HEK293 (cell line): ENCODE measurements around the gene POLR1H.

ENCODE experiments used
- BCL11A ChIP-seq: fragments of 450-650 bp; formaldehyde crosslinking; IDR thresholded peaks from 2 replicates; pipeline ENCODE4 v1.5.1; 2016; ENCODE audit warnings: low read depth, missing biosample characterization, missing genetic modification characterization
- GLIS2 ChIP-seq: fragments of 450-650 bp; formaldehyde crosslinking; IDR thresholded peaks from 2 replicates; pipeline ENCODE4 v1.5.1; 2016; ENCODE audit warnings: missing biosample characterization, missing genetic modification characterization
- PRDM2 ChIP-seq: fragments of 450-650 bp; formaldehyde crosslinking; IDR thresholded peaks from 2 replicates; pipeline ENCODE4 v1.5.1; 2016; ENCODE audit warnings: missing biosample characterization, missing genetic modification characterization, borderline replicate concordance
- TSHZ1 ChIP-seq: fragments of 450-650 bp; formaldehyde crosslinking; IDR thresholded peaks from 2 replicates; pipeline ENCODE4 v1.5.1; 2016; ENCODE audit warnings: missing biosample characterization, missing genetic modification characterization, borderline replicate concordance
- ZBTB11 ChIP-seq: fragments of 450-650 bp; formaldehyde crosslinking; conservative IDR thresholded peaks from 2 replicates; pipeline ENCODE4 v1.5.1; 2016; ENCODE audit warnings: low read depth, missing biosample characterization, missing genetic modification characterization
- ZBTB17 ChIP-seq: fragments of 450-650 bp; formaldehyde crosslinking; IDR thresholded peaks from 2 replicates; pipeline ENCODE4 v1.5.1; 2016; ENCODE audit warnings: missing biosample characterization, missing genetic modification characterization
- ZBTB44 ChIP-seq: fragments of 450-650 bp; IDR thresholded peaks from 2 replicates; pipeline ENCODE4 v1.5.1; 2018; ENCODE audit warnings: missing biosample characterization, mild to moderate bottlenecking, missing genetic modification characterization
- ZBTB48 ChIP-seq: fragments of 450-650 bp; formaldehyde crosslinking; IDR thresholded peaks from 2 replicates; pipeline ENCODE4 v1.5.1; 2016; ENCODE audit warnings: missing biosample characterization, missing genetic modification characterization
- ZNF274 ChIP-seq, 2 experiments: fragments of 200-500 bp in 1 of 2; fragments of 450-650 bp in 1 of 2; sonication (Bioruptor generic) in 1 of 2; formaldehyde crosslinking in 1 of 2; IDR thresholded peaks; 2 replicates each; pipeline versions ENCODE4 v1.5.1 to v1.6.1; 2014 to 2016; ENCODE audit warnings: borderline replicate concordance in 1 of 2, inconsistent platforms in 1 of 2, low read length in 1 of 2, missing biosample characterization in 1 of 2, missing genetic modification characterization in 1 of 2
- ZNF280D ChIP-seq: fragments of 450-650 bp; formaldehyde crosslinking; IDR thresholded peaks from 2 replicates; pipeline ENCODE4 v1.5.1; 2016; ENCODE audit warnings: missing biosample characterization, missing genetic modification characterization
- ZNF311 ChIP-seq: fragments of 450-650 bp; formaldehyde crosslinking; IDR thresholded peaks from 2 replicates; pipeline ENCODE4 v1.5.1; 2017; ENCODE audit warnings: missing biosample characterization, missing genetic modification characterization, borderline replicate concordance
- ZNF341 ChIP-seq: fragments of 450-650 bp; formaldehyde crosslinking; IDR thresholded peaks from 2 replicates; pipeline ENCODE4; 2016; ENCODE audit warnings: low read depth, missing biosample characterization, missing genetic modification characterization
- ZNF362 ChIP-seq: fragments of 450-650 bp; formaldehyde crosslinking; IDR thresholded peaks from 2 replicates; pipeline ENCODE4 v1.5.1; 2016; ENCODE audit warnings: missing biosample characterization, missing genetic modification characterization
- ZNF549 ChIP-seq: fragments of 450-650 bp; IDR thresholded peaks from 2 replicates; pipeline ENCODE4 v1.5.1; 2018; ENCODE audit warnings: missing biosample characterization, missing genetic modification characterization, mild to moderate bottlenecking, inconsistent platforms, moderate library complexity
- ZNF585B ChIP-seq: fragments of 450-650 bp; formaldehyde crosslinking; IDR thresholded peaks from 2 replicates; pipeline ENCODE4 v1.5.1; 2016; ENCODE audit warnings: missing biosample characterization, missing genetic modification characterization
- ZNF664 ChIP-seq: fragments of 450-650 bp; formaldehyde crosslinking; IDR thresholded peaks from 2 replicates; pipeline ENCODE4 v1.5.1; 2016; ENCODE audit warnings: missing biosample characterization, missing genetic modification characterization
- ZNF707 ChIP-seq: fragments of 450-650 bp; formaldehyde crosslinking; IDR thresholded peaks from 2 replicates; pipeline ENCODE4 v1.5.1; 2016; ENCODE audit warnings: missing biosample characterization, missing genetic modification characterization
- ZNF791 ChIP-seq: fragments of 450-650 bp; formaldehyde crosslinking; IDR thresholded peaks from 2 replicates; pipeline ENCODE4 v1.5.1; 2016; ENCODE audit warnings: missing biosample characterization, missing genetic modification characterization

Gene POLR1H

GRCh38 chr6:30075790-30076732, 15.0 kb downstream of the POLR1H start (continued):
- TF ChIP-seq PRDM2 (tag by site-specific recombination) (no peak), ZBTB44 (tag by site-specific recombination) (no peak), BCL11A (tag by site-specific recombination) (no peak), ZNF341 (tag by site-specific recombination) (no peak), ZBTB17 (tag by site-specific recombination) (no peak), ZBTB48 (tag by site-specific recombination) (no peak), ZBTB11 (no peak), ZNF791 (no peak), ZNF664 (tag by site-specific recombination) (no peak), ZNF311 (tag by site-specific recombination) (no peak), ZNF549 (tag by site-specific recombination) (no peak), GLIS2 (tag by site-specific recombination) (0 out of 2 replicates have a peak, but pooled peaks have one; percentile 39), ZNF707 (no peak), TSHZ1 (tag by site-specific recombination) (no peak), ZNF362 (tag by site-specific recombination) (no peak), ZNF585B (tag by site-specific recombination) (no peak), ZNF280D (no peak), ZNF274 (IDR thresholded peaks at IDR 0.05; ENCODE audit: low read length) (no peak), ZNF274 (tag by site-specific recombination; IDR thresholded peaks at IDR 0.05; ENCODE audit: borderline replicate concordance) (no peak)
